ENCODE measurements around the gene CPSF4L. TPM values are rescaled to one million over a fixed set of nuclear protein-coding genes. Genes with fewer than 3 reads are reported as not detected.

The CPSF4L gene
- total RNA-seq, 1 experiment from 2014 or later = not detected

DNA sequence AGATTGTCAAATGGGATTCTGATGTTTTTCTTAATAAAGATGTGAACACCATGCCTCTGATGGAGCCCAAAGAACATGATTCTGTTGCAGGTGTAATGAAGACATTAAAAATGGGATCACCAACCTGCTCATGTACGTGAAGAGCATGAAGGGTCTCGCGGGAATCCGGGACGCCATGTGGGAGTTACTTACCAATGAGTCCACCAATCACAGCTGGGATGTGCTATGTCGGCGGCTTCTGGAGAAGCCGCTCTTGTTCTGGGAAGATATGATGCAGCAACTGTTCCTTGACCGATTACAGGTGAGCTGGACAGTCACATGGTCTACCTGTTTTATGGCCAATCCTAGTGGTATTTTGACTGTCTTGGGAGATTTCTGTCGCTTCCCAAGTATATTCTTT lies 61.2 kb downstream of the CPSF4L start (continued):
- TF ChIP-seq, protein P1, sequence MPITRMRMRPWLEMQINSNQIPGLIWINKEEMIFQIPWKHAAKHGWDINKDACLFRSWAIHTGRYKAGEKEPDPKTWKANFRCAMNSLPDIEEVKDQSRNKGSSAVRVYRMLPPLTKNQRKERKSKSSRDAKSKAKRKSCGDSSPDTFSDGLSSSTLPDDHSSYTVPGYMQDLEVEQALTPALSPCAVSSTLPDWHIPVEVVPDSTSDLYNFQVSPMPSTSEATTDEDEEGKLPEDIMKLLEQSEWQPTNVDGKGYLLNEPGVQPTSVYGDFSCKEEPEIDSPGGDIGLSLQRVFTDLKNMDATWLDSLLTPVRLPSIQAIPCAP (CRISPR knock-in tag; IDR thresholded peaks at IDR 0.05) = no peak
- TF ChIP-seq ATF1 (CRISPR knock-in tag; IDR thresholded peaks at IDR 0.05) (no peak), USF2 (CRISPR knock-in tag; IDR thresholded peaks at IDR 0.05) (no peak), CREM (CRISPR knock-in tag; IDR thresholded peaks at IDR 0.05) (no peak)

DNA sequence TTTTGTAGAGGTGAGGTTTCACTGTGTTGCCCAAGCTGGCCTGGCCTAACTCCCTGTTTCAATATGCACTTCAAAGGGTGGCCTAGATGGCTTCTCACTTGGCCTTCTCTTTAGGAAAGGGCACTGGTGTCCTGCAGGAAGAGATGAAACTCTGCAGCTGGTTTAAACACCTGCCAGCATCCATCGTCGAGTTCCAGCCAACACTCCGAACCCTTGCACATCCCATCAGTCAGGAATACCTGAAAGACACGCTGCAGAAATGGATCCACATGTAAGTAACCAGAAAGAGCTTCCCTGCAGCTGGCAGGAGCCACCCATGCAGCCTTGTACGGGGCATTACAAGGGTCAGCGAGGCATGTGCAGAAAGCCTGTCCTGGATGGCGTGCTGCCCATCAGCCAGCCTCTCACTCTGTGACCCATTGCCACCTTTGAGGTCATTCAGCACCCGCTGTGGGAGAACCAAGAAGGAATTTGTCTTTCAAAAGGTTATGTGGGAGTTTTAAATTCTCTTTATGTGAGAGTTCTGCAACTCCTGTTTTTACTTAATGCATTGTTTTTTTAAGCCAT lies 61.8 kb downstream of the CPSF4L start:
- no peak for TF ChIP-seq ZNF281 (CRISPR knock-in tag; IDR thresholded peaks at IDR 0.05)
- TF ChIP-seq NFYB (CRISPR knock-in tag; conservative IDR thresholded peaks at IDR 0.05; ENCODE audit: low read depth) = no peak
- TF ChIP-seq NFATC4 (CRISPR knock-in tag; IDR thresholded peaks at IDR 0.05) = no peak
- TF ChIP-seq, protein P2, sequence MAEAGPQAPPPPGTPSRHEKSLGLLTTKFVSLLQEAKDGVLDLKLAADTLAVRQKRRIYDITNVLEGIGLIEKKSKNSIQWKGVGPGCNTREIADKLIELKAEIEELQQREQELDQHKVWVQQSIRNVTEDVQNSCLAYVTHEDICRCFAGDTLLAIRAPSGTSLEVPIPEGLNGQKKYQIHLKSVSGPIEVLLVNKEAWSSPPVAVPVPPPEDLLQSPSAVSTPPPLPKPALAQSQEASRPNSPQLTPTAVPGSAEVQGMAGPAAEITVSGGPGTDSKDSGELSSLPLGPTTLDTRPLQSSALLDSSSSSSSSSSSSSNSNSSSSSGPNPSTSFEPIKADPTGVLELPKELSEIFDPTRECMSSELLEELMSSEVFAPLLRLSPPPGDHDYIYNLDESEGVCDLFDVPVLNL (CRISPR knock-in tag; IDR thresholded peaks at IDR 0.05; ENCODE audit: borderline replicate concordance, low read depth) = no peak
- TF ChIP-seq ETV6 (CRISPR knock-in tag; IDR thresholded peaks at IDR 0.05) = no peak
- TF ChIP-seq FOXP1 (CRISPR knock-in tag; IDR thresholded peaks at IDR 0.05; ENCODE audit: borderline replicate concordance) = no peak
- no peak for TF ChIP-seq USF1 (CRISPR knock-in tag; IDR thresholded peaks at IDR 0.05)
- TF ChIP-seq OVOL2 (CRISPR knock-in tag; IDR thresholded peaks at IDR 0.05; ENCODE audit: borderline replicate concordance) = no peak
- TF ChIP-seq ZBTB21 (CRISPR knock-in tag; IDR thresholded peaks at IDR 0.05; ENCODE audit: borderline replicate concordance) = no peak
- TF ChIP-seq CREM (CRISPR knock-in tag; IDR thresholded peaks at IDR 0.05) = no peak
- no peak for TF ChIP-seq SP1 (CRISPR knock-in tag; conservative IDR thresholded peaks at IDR 0.05)
- no peak for TF ChIP-seq ZNF121 (CRISPR knock-in tag; IDR thresholded peaks at IDR 0.05)
- no peak for TF ChIP-seq E2F5 (CRISPR knock-in tag; IDR thresholded peaks at IDR 0.05)
- TF ChIP-seq, protein P3, sequence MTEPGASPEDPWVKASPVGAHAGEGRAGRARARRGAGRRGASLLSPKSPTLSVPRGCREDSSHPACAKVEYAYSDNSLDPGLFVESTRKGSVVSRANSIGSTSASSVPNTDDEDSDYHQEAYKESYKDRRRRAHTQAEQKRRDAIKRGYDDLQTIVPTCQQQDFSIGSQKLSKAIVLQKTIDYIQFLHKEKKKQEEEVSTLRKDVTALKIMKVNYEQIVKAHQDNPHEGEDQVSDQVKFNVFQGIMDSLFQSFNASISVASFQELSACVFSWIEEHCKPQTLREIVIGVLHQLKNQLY (CRISPR knock-in tag; IDR thresholded peaks at IDR 0.05) = no peak
- no peak for TF ChIP-seq USF2 (CRISPR knock-in tag; IDR thresholded peaks at IDR 0.05)
- TF ChIP-seq, protein P4, sequence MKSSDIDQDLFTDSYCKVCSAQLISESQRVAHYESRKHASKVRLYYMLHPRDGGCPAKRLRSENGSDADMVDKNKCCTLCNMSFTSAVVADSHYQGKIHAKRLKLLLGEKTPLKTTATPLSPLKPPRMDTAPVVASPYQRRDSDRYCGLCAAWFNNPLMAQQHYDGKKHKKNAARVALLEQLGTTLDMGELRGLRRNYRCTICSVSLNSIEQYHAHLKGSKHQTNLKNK (CRISPR knock-in tag; IDR thresholded peaks at IDR 0.05) = no peak
- no peak for TF ChIP-seq SMAD4 (CRISPR knock-in tag; IDR thresholded peaks at IDR 0.05)
- H3K9me3 Mint-ChIP-seq = no peaks in the 10 kb centered on the region
- H3K4me3 Mint-ChIP-seq = no peak overlapping the region
- peaks cover 74% of the 10 kb centered on the region for H3K36me3 Mint-ChIP-seq
- POLR2A ChIA-PET = no interaction called here
- CTCF ChIA-PET = no interaction called here
- peaks cover 2% of the 10 kb centered on the region; the same call in 1 of the 2 replicates for H3K4me1 Mint-ChIP-seq
- DNase-seq (ENCODE audit: low spot score) (no peak), ATAC-seq (no peak)
- no peaks in the 10 kb centered on the region for H3K27me3 Mint-ChIP-seq (ENCODE audit: low read depth)
- no peak overlapping the region for H3K27ac Mint-ChIP-seq

Measured in WTC11 (cell line).